Measurements from ENCODE around the gene BAIAP2L1.
"Not testable (repeated sequence)": the region's sequence is repeated elsewhere in the genome, so short reads cannot be mapped to it uniquely, and the experiment has no call there.

BAIAP2L1 gene

DNA sequence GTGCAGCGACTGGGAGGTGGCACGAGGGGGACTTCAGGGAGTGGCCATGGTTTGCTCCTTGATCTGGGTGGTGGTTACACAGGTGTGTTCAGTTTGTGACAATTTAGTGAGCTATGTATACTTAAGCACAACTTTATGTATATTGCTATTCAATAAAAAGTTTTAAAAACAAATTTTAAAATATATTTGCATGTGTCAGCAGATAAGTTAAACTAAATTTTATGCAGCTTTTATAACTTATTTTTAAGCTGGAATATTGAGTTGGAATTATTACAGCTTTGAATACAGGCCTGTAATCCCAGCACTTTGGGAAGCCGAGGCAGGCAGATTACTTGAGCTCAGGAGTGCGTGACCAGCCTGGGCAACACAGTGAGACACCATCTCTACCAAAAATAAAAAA lies 5.4 kb downstream of the BAIAP2L1 start:
- TF ChIP-seq ZFX (IDR thresholded peaks at IDR 0.05) (no peak), CTCF (conservative IDR thresholded peaks at IDR 0.05) (no peak)
- H3K27ac ChIP-seq, result no peak overlapping the region

GRCh38 chr7:98394377-98394836 lies 6.5 kb downstream of the BAIAP2L1 start:
- no peak overlapping the region for H3K27ac ChIP-seq
- TF ChIP-seq ZFX (IDR thresholded peaks at IDR 0.05) (no peak), CTCF (conservative IDR thresholded peaks at IDR 0.05) (no peak)

DNA sequence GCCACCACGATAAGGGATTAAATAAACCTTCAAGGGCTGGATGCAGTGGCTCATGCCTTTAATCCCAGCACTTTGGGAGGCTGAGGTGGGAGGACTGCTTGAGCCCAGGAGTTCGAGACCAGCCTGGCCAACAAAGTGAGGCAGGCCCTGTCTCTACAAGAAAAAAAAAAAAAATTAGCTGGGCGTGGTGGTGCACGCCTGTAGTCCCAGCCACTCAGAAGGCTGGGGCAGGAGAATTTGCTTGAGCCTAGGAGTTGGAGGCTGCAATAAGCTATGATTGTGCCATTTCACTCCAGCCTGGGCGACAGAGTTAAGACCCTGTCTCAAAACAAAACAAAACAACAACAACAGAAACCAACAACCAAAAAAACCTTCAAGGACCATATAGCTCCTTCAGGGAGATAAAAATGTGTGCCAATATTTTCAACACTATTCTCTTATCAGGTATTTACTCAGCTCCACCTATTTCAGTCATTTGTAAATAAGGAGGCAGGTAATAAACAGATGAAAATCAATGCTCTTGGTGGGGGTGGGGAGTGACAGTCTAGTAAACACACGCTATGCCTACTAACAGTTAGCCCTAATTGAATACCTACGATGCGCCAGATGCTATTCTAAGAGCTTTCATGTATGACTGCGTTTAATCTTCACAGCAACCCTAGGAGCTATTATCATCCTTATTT lies 13.2 kb downstream of the BAIAP2L1 start:
- no peak for TF ChIP-seq CTCF (conservative IDR thresholded peaks at IDR 0.05)
- no peak for TF ChIP-seq ZFX (IDR thresholded peaks at IDR 0.05)

GRCh38 chr7:98387131-98387530 lies 13.8 kb downstream of the BAIAP2L1 start:
- TF ChIP-seq CTCF (conservative IDR thresholded peaks at IDR 0.05) (no peak), ZFX (IDR thresholded peaks at IDR 0.05) (no peak)
- no peak overlapping the region for H3K27ac ChIP-seq

More for the DNA sequence above, 13.2 kb downstream of the BAIAP2L1 start:
- H3K27ac ChIP-seq, result no peak overlapping the region

GRCh38 chr7:98385532-98385931 lies 15.4 kb downstream of the BAIAP2L1 start:
- H3K27ac ChIP-seq, result not testable (repeated sequence)

DNA sequence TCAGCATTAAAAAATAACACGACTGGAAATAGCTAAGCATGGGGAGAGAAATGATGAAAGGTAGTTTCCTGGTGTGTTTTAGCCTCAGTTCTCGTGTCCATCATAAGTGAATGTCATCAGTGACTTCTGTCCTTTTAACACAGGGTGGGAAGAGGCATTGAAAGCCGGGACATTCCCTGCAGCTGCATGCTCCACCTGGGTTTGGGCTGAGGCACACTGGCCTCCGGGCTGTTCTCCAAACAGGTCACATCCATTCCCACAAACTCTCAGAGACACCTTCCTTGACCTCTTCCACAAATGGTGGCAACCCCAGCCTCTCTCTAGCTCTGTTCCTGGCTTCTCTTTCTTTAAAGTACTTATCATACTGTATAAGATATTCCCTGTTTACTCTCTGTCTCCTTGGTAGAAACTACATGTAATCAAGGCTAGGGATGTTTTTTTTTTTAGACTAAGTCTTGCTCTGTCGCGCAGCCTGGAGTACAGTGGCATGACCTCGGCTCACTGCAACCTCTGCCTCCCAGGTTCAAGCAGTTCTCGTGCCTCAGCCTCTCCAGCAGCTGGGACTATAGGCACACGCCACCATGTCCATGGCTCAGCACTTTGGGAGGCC lies 22.6 kb downstream of the BAIAP2L1 start:
- TF ChIP-seq CTCF (conservative IDR thresholded peaks at IDR 0.05), result no peak
- no peak for TF ChIP-seq ZFX (IDR thresholded peaks at IDR 0.05)
- H3K27ac ChIP-seq, result no peak overlapping the region

DNA sequence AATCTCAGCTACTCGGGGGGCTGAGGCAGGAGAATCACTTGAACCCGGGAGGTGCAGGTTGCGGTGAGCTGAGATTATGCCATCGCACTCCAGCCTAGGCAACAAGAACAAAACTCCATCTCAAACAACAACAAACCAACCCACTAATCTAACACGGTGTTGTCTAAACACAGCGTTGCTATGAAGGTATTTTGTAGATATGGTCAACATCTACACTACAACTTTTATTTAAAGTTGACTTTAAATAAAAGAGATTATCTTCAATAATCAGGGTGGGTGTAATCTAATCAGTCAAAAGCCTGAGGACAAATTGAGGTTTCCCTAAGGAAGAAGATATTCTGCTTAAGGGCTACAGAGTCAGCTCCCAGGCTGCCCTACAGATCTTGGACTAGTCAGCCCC lies 24.2 kb downstream of the BAIAP2L1 start:
- H3K27ac ChIP-seq, result no peak overlapping the region
- TF ChIP-seq ZFX (IDR thresholded peaks at IDR 0.05) (no peak), CTCF (conservative IDR thresholded peaks at IDR 0.05) (no peak)

- TF ChIP-seq ZFX (IDR thresholded peaks at IDR 0.05), result no peak
- TF ChIP-seq CTCF (conservative IDR thresholded peaks at IDR 0.05), result no peak
- H3K27ac ChIP-seq, result no peak overlapping the region
Observed at GRCh38 chr7:98375664-98376063, 25.2 kb downstream of the BAIAP2L1 start.

Data from C4-2B (cell line).